NCI-H2029 (cell line): ENCODE results near the gene CPNE8.

Experiments
- DNase-seq: peaks from one replicate; lab custom pipeline; 2025; lab: John Stamatoyannopoulos, UW

CPNE8 gene

DNA sequence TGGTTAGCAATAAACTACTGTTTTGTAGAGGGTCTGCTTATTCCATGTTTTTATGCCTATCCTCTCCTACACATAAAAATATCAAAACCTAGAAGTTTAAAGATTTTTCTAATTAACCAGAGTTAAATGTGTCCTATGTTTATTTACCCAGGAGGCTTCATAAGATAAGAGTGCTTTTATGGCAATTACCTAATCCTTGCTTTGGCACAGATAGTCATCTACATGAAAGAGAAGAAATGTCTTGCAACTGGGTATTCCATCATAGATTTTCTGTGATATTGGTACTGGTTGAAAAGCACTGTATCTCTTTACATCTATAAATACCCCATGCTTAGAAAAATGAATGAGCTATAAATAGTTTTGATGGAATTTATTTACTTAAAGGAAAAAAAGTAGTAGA is 277.1 kb downstream of the CPNE8 start:
- no peak for DNase-seq

DNA sequence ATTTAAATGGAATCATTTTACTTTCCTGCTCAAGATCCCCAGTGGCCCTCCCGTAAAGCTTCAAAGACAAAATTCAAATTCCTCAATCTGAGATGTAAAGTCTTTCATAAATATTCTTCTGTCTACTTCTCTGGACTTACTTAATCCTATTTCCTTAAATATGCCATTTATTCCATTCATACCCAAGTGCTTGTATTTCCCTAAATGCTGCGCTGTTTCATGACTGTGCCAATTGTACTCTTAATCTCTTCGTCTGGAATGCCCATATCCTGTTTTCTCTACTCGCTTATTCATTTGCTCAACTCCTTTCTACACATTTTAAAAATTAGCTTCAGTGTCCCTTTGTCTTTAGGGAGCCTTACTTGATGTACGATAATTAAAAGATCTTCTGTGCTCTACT is 280.1 kb downstream of the CPNE8 start:
- DNase-seq, result no peak

DNA sequence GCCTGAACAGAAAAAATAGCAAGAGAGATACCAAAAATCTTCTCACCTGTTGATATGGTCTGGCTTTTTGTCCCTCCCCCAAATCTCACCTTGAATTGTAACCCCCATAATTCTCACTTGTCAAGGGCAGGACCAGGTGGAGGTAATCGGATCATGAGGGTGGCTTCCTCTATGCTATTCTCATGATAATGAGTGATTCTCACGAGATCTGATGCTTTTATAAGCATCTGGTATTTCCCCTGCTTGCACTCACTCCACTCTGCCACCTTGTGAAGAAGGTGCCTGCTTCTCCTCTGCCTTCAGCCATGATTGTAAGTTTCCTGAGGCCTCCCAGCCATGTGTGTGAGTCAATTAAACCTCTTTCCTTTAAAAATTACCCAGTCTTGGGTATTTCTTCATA is 291.2 kb downstream of the CPNE8 start:
- DNase-seq, result no peak

DNA sequence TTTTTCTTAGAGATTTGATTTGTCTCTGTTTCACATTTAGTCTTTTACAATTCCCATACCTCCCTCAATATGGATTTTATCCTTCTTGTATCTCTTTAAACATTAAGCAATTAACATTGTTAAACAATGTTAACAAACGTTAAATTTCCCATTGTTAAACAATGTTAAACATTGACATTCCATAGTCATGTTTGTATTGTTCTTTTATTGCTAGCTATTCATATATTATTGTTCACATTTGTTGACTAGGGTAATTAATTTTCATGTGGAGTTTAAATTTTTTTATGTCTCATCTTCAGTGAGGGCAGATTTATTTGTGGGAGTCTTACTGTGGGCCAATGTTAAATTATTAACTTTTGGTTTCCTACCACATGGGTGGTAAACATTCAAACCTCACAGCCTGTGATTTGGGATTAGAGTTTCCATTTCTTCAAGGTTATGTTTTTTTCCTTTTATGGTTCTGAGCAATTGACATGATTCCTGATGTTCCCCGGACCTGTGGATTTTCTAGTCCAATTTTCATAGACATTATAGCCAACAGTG is 294.5 kb downstream of the CPNE8 start:
- DNase-seq, result no peak

DNA sequence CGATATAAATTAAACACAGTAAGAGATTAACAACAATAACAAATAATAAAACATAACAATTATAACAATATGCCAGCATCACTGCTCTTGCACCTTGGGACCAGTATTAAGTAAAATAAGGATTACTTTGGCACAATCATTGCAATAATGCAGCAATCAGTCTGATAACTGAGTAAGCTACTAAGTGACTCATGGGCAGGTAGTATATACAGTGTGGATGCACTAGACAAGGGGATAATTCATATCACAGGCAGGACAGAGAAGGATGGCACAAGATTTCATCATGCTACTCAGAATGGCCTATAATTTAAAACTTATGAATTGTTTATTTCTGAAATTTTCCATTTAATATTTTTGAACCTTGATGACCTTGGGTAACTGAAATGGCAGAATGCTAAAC is 298.1 kb downstream of the CPNE8 start:
- no peak for DNase-seq
